Measurements from ENCODE around the gene PSMB2.

DNA sequence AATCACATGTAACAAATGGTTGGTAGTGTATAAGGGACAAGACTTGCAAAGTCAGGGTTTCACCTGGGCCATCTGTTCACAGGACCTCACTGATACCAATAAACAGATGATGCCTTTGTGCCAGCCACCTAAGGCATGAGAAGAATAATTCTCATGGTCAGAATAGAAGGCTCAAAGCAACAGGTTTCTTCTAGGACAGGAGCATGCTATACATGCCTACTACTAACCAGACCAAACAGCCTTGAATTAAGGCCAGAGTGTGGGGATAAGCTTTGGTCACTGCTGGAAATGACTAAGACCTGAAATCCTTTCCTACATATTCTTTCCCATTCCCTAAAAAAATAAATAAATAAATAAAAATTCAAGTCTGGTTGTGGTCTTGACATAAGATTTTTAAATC lies 17.5 kb downstream of the PSMB2 start:
- TF ChIP-seq CTCF (IDR thresholded peaks at IDR 0.05; ENCODE audit: borderline replicate concordance, extremely low read depth, low read length, poor library complexity, severe bottlenecking) (no peak), EZH2 (IDR thresholded peaks at IDR 0.05; ENCODE audit: borderline replicate concordance, low read depth, low read length, severe bottlenecking) (no peak)
